DOHH2 (cell line): ENCODE results near the gene NPEPL1.

Experiments
- H3F3A ChIP-seq: fragments of 200-600 bp; sonication (generic), shearing (Covaris generic); 2 replicates; pipeline ENCODE4 v1.6.0; 2016; ENCODE audit warnings: antibody characterized with exemption, mild to moderate bottlenecking; ENCODE audit not compliant: control insufficient read depth, insufficient read depth
- H3K27ac ChIP-seq: fragments of 200-600 bp; sonication (generic); 2 replicates; pipeline ENCODE4 v1.5.1; 2014; ENCODE audit warnings: low read depth, mild to moderate bottlenecking, low read length, moderate library complexity
- H3K27me3 ChIP-seq: fragments of 200-600 bp; sonication (generic); 2 replicates; pipeline ENCODE4 v1.6.1; 2014; ENCODE audit warnings: mild to moderate bottlenecking, low read length, mixed read lengths; ENCODE audit not compliant: control insufficient read depth
- H3K36me3 ChIP-seq: fragments of 200-600 bp; sonication (generic); 2 replicates; pipeline ENCODE4 v1.6.1; 2014; ENCODE audit warnings: mild to moderate bottlenecking, low read length, moderate library complexity, mixed read lengths; ENCODE audit not compliant: control insufficient read depth
- H3K4me1 ChIP-seq: fragments of 200-600 bp; sonication (generic); 2 replicates; pipeline ENCODE4 v1.6.1; 2014; ENCODE audit warnings: mild to moderate bottlenecking, low read length, mixed read lengths; ENCODE audit not compliant: control insufficient read depth
- H3K4me2 ChIP-seq: fragments of 200-600 bp; sonication (generic); 2 replicates; pipeline ENCODE4 v1.6.0; 2014; ENCODE audit warnings: mild to moderate bottlenecking, low read length, moderate library complexity
- H3K4me3 ChIP-seq: fragments of 200-600 bp; sonication (generic); 2 replicates; pipeline ENCODE4 v1.5.1; 2014; ENCODE audit warnings: mild to moderate bottlenecking, low read length, mixed read lengths
- H3K79me2 ChIP-seq: fragments of 200-600 bp; sonication (generic); 2 replicates; pipeline ENCODE4 v1.6.1; 2014; ENCODE audit warnings: mild to moderate bottlenecking, low read length, mixed read lengths; ENCODE audit not compliant: control insufficient read depth
- H3K9me2 ChIP-seq: fragments of 200-600 bp; sonication (generic); replicated peaks from 2 replicates; pipeline ENCODE4 v1.6.1; 2014; ENCODE audit warnings: mild to moderate bottlenecking, low read length, mixed read lengths; ENCODE audit not compliant: control insufficient read depth
- H3K9me3 ChIP-seq: fragments of 200-600 bp; sonication (generic); 2 replicates; pipeline ENCODE4 v1.6.1; 2014; ENCODE audit warnings: antibody characterized with exemption, low read length, mixed read lengths; ENCODE audit not compliant: control insufficient read depth, insufficient read depth
- H4K20me1 ChIP-seq: fragments of 200-600 bp; sonication (generic); 2 replicates; pipeline ENCODE4 v1.6.0; 2014; ENCODE audit warnings: low read depth, mild to moderate bottlenecking, antibody characterized with exemption, low read length, moderate library complexity; ENCODE audit not compliant: control insufficient read depth, insufficient read depth
- CTCF ChIP-seq: fragments of 200-600 bp; sonication (generic); IDR thresholded peaks from one replicate; pipeline ENCODE4 v1.5.1; 2014; ENCODE audit warnings: antibody characterized with exemption, mild to moderate bottlenecking, low read depth, low read length; ENCODE audit not compliant: poor library complexity, severe bottlenecking
- EZH2phosphoT487 ChIP-seq: fragments of 200-600 bp; sonication (generic); IDR thresholded peaks from 2 replicates; pipeline ENCODE4 v1.6.1; 2017; ENCODE audit warnings: borderline replicate concordance, mild to moderate bottlenecking, antibody characterized with exemption, low read length, moderate library complexity, mixed read lengths

Gene NPEPL1

GRCh38 chr20:58731192-58731591, 38.6 kb downstream of the NPEPL1 start:
- Histone ChIP-seq H4K20me1 (no peaks in the 10 kb centered on the region), H3K27ac (no peak overlapping the region), H3F3A (no peaks in the 10 kb centered on the region), H3K4me3 (no peak overlapping the region), H3K9me2 (no peaks in the 10 kb centered on the region), H3K4me1 (no peaks in the 10 kb centered on the region), H3K36me3 (no peaks in the 10 kb centered on the region), H3K79me2 (no peaks in the 10 kb centered on the region), H3K4me2 (no peak overlapping the region), H3K27me3 (peaks cover 9% of the 10 kb centered on the region; the same call in 1 of the 2 replicates), H3K9me3 (no peaks in the 10 kb centered on the region)
- TF ChIP-seq EZH2phosphoT487 (no peak), CTCF (no peak)

DNA sequence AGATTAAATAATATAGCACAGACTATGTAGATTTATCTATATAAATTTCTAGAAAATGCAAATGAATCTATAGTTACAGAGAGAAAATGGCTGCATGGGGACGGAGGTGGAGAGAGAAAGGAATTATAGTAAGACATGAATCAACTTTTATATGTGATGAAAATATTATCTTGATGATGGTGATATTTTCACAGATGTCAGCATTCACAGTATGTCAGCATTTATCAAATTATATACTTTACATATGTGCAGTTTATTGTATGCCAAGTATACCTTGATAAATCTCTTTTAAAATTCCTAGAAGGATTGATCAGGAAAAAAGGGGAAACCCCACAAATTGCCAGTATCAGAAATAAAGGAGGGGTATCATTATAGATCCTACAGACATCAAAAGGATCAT, 44.6 kb downstream of the NPEPL1 start:
- H4K20me1 ChIP-seq = no peaks in the 10 kb centered on the region
- no peaks in the 10 kb centered on the region for H3K4me1 ChIP-seq
- no peak overlapping the region for H3K27ac ChIP-seq
- H3K4me2 ChIP-seq = no peak overlapping the region
- no peaks in the 10 kb centered on the region for H3K79me2 ChIP-seq
- H3F3A ChIP-seq = no peaks in the 10 kb centered on the region
- no peaks in the 10 kb centered on the region for H3K36me3 ChIP-seq
- H3K9me3 ChIP-seq = no peaks in the 10 kb centered on the region
- TF ChIP-seq EZH2phosphoT487 (no peak), CTCF (no peak)
- H3K4me3 ChIP-seq = no peak overlapping the region
- no peaks in the 10 kb centered on the region for H3K9me2 ChIP-seq
- H3K27me3 ChIP-seq = peaks cover 10% of the 10 kb centered on the region; the same call in 1 of the 2 replicates

DNA sequence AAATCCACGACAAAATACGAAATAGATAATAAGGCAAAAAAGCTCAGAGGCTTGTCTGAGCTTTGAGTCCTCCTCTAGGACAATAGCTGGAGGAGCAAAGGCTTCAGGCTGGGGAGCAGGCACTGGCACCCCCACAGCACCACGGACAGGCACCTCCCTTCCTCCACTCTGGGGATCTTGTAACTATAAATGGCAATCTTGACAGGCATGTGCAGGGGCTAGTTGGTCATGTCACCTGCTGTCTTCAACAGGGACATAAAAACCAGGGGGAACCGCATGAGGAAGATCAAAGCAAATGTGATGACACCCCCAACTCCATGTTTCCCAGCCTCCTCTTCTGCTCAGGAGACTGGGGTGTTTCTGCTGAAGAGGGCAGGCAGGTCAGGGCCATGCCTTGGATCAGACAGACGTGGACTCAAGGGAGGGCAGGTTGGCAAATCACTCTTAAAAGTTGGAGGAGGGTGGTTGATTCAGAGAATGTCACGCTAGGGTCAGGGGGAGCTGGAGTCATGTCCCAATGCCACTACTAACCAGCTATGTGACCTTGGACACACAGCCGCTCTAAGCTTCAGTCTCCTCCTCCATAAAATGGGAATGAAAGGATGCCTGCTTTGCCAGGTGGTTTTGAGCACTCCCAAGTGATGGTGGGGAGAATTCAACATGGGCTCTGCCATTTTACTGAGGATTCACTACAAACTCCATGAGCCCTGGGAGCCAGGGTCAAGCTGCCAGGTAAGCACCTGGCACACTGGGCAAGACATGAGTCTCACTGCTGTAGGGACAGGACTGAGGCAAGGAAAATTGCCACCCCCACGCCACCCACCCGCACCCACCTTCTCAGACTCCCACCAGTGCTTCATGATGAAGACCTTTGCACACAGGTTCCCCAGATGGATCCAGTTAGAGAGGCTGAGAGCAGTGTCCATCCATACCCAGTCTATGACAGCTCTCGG, 48.0 kb downstream of the NPEPL1 start:
- peaks cover 5% of the 10 kb centered on the region; the same call in 1 of the 2 replicates for H3K27me3 ChIP-seq
- no peaks in the 10 kb centered on the region for H4K20me1 ChIP-seq
- H3K36me3 ChIP-seq = no peaks in the 10 kb centered on the region
- H3K4me3 ChIP-seq = no peak overlapping the region
- H3F3A ChIP-seq = no peaks in the 10 kb centered on the region
- H3K4me1 ChIP-seq = no peaks in the 10 kb centered on the region
- H3K4me2 ChIP-seq = no peak overlapping the region
- TF ChIP-seq EZH2phosphoT487 (no peak), CTCF (no peak)
- H3K79me2 ChIP-seq = no peaks in the 10 kb centered on the region
- no peaks in the 10 kb centered on the region for H3K9me2 ChIP-seq
- H3K27ac ChIP-seq = no peak overlapping the region
- no peaks in the 10 kb centered on the region for H3K9me3 ChIP-seq
